ENCODE results near the gene CHPT1.

CHPT1 gene

DNA sequence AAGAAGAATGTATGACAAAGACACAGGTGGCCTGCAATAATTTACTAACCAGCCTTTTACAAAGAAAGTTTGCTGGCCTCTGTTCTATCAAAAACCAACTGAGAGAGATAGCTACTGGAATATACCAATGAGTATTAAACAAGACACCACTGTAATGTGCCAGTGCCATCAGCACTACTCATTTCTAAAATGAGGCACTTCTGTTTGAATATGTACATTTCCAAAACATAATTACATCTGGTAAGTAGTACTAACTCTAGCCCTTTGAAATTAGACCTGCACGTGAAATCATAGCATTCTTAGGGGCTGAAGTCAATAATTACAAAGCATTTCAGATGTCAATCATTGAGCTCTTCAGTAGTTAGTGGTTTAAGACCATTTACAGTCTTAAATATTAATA, 48.8 kb downstream of the CHPT1 start:
- H3K36me3 ChIP-seq (ENCODE audit: control insufficient read depth, insufficient read depth, low read length), result peaks cover 3% of the 10 kb centered on the region
- no peaks in the 10 kb centered on the region for H3K27me3 ChIP-seq (replicated peaks; ENCODE audit: control insufficient read depth, insufficient read depth, low read length)
- no peak for DNase-seq (ENCODE audit: extremely low read depth, insufficient read length)
- H3K4me3 ChIP-seq (replicated peaks; ENCODE audit: low read depth, low read length), result no peak overlapping the region
- TF ChIP-seq, protein P1, sequence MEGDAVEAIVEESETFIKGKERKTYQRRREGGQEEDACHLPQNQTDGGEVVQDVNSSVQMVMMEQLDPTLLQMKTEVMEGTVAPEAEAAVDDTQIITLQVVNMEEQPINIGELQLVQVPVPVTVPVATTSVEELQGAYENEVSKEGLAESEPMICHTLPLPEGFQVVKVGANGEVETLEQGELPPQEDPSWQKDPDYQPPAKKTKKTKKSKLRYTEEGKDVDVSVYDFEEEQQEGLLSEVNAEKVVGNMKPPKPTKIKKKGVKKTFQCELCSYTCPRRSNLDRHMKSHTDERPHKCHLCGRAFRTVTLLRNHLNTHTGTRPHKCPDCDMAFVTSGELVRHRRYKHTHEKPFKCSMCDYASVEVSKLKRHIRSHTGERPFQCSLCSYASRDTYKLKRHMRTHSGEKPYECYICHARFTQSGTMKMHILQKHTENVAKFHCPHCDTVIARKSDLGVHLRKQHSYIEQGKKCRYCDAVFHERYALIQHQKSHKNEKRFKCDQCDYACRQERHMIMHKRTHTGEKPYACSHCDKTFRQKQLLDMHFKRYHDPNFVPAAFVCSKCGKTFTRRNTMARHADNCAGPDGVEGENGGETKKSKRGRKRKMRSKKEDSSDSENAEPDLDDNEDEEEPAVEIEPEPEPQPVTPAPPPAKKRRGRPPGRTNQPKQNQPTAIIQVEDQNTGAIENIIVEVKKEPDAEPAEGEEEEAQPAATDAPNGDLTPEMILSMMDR (IDR thresholded peaks at IDR 0.05; ENCODE audit: insufficient read depth, low read length, poor library complexity, severe bottlenecking), result no peak

DNA sequence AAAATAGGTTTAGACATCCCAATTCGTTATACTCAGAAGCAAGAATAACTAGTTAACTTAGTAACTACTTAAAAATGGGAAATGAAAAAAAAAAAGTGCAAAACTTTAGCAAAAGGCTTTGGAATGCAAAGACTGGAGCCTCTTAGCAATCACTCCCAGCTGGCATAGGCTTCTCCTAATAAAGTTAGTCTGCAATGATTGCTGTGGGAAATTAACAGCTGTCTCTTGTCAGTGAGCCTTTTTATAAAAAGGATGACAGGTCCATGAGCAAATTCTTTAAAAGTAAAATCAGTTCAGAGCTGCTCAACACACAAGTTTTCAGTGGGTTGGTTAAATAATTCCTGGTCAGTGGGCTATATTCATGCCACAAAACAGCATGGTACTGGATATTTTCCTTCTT, 49.2 kb downstream of the CHPT1 start:
- TF ChIP-seq, protein P1 (IDR thresholded peaks at IDR 0.05; ENCODE audit: insufficient read depth, low read length, poor library complexity, severe bottlenecking), result no peak
- no peaks in the 10 kb centered on the region for H3K27me3 ChIP-seq (replicated peaks; ENCODE audit: control insufficient read depth, insufficient read depth, low read length)
- no peak for DNase-seq (ENCODE audit: extremely low read depth, insufficient read length)
- no peak overlapping the region for H3K4me3 ChIP-seq (replicated peaks; ENCODE audit: low read depth, low read length)
- peaks cover 3% of the 10 kb centered on the region for H3K36me3 ChIP-seq (ENCODE audit: control insufficient read depth, insufficient read depth, low read length)

DNA sequence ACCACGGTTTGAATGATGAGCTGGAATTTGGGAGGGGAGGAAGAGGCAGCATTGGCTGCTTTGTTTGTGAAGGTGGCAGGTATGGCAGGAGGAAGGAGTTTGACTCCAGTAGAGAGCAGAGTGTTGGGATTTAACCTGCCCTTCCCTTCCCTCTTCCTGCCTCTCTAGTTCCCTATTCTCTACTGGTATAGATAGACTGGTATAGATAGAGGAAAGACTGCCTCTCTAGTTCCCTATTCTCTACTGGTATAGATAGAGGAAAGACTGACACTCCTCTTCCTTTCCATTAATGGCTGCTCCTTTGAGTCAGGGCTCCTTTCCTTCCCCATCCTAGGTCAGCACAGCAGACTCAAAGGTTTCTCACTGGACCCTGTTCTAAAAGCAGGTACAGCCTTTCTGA, 50.3 kb downstream of the CHPT1 start:
- Histone ChIP-seq H3K4me3 (replicated peaks; ENCODE audit: low read depth, low read length) (no peak overlapping the region), H3K36me3 (ENCODE audit: control insufficient read depth, insufficient read depth, low read length) (peaks cover 3% of the 10 kb centered on the region), H3K27me3 (replicated peaks; ENCODE audit: control insufficient read depth, insufficient read depth, low read length) (no peaks in the 10 kb centered on the region)
- TF ChIP-seq, protein P1 (IDR thresholded peaks at IDR 0.05; ENCODE audit: insufficient read depth, low read length, poor library complexity, severe bottlenecking), result no peak
- DNase-seq (ENCODE audit: extremely low read depth, insufficient read length), result no peak

- TF ChIP-seq, protein P1 (IDR thresholded peaks at IDR 0.05; ENCODE audit: insufficient read depth, low read length, poor library complexity, severe bottlenecking), result no peak
- H3K36me3 ChIP-seq (ENCODE audit: control insufficient read depth, insufficient read depth, low read length), result peaks cover 3% of the 10 kb centered on the region
- no peaks in the 10 kb centered on the region for H3K27me3 ChIP-seq (replicated peaks; ENCODE audit: control insufficient read depth, insufficient read depth, low read length)
- no peak for DNase-seq (ENCODE audit: extremely low read depth, insufficient read length)
- no peak overlapping the region for H3K4me3 ChIP-seq (replicated peaks; ENCODE audit: low read depth, low read length)
These were observed 51.5 kb downstream of the CHPT1 start for GRCh38 chr12:101748907-101749306.

DNA sequence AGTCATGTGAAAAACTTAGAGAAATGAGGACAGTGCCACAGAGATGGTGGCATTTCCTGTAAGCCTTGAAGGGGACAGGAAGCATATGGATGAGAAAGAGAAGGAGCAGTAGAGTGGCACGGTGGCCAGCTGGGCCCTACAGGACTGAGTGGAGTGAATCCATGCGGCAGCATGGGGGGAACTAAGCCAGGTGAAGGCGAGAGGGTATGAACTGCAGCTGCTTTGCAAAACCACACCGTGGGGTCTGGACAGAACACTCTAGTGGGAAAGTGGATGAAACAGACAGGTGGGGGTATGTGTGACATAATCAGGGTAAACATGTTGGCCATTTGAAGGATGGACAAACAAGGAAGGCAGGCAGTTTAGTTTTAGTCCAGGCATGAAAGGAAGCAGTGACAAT, 52.2 kb downstream of the CHPT1 start:
- H3K27me3 ChIP-seq (replicated peaks; ENCODE audit: control insufficient read depth, insufficient read depth, low read length), result no peaks in the 10 kb centered on the region

More for the DNA sequence above, 52.2 kb downstream of the CHPT1 start:
- H3K4me3 ChIP-seq (replicated peaks; ENCODE audit: low read depth, low read length), result no peak overlapping the region
- no peak for DNase-seq (ENCODE audit: extremely low read depth, insufficient read length)
- H3K36me3 ChIP-seq (ENCODE audit: control insufficient read depth, insufficient read depth, low read length), result peaks cover 3% of the 10 kb centered on the region
- TF ChIP-seq, protein P1 (IDR thresholded peaks at IDR 0.05; ENCODE audit: insufficient read depth, low read length, poor library complexity, severe bottlenecking), result no peak
